H1 (cell line): ENCODE measurements around the gene UGT1A10.

ENCODE experiments used
- CBX8 ChIP-seq: fragments of 300-800, 300-1000 bp; sonication (generic); IDR thresholded peaks from 2 replicates; pipeline ENCODE4 v1.7.1; 2016; ENCODE audit warnings: low read depth, low read length, borderline replicate concordance
- CTCF ChIP-seq, 3 experiments: IDR thresholded peaks; 1 replicate in 2 of 3; 2 replicates in 1 of 3; pipeline versions ENCODE4 v1.5.1 to v1.6.1; 2011; ENCODE audit warnings: low read length in 3 of 3, mild to moderate bottlenecking in 3 of 3, inconsistent platforms in 2 of 3, low read depth in 1 of 3, moderate library complexity in 1 of 3; ENCODE audit not compliant: insufficient read depth in 1 of 3; ENCODE audit errors: control extremely low read depth in 1 of 3
- GABPA ChIP-seq: IDR thresholded peaks from 2 replicates; pipeline ENCODE4 v1.6.1; 2011; ENCODE audit warnings: mild to moderate bottlenecking, low read length, moderate library complexity, borderline replicate concordance; ENCODE audit not compliant: insufficient read depth
- POLR2A ChIP-seq, 2 experiments: IDR thresholded peaks; 1 replicate in 1 of 2; 2 replicates in 1 of 2; pipeline ENCODE4 v1.6.1; 2011; ENCODE audit warnings: low read depth in 2 of 2, low read length in 2 of 2, mild to moderate bottlenecking in 2 of 2; ENCODE audit errors: control extremely low read depth in 1 of 2
- POLR2AphosphoS5 ChIP-seq: IDR thresholded peaks from 2 replicates; pipeline ENCODE4 v1.6.1; 2011; ENCODE audit warnings: low read depth, low read length
- SIN3A ChIP-seq, 2 experiments: IDR thresholded peaks in 1 of 2; conservative IDR thresholded peaks in 1 of 2; 2 replicates each; pipeline ENCODE4 v1.6.1; 2011 to 2012; ENCODE audit warnings: low read length in 2 of 2, improper control_type of control experiment in 1 of 2, low read depth in 1 of 2, mild to moderate bottlenecking in 1 of 2

GRCh38 chr2:233707940-233708644 is 71.8 kb downstream of the UGT1A10 start:
- TF ChIP-seq POLR2AphosphoS5 (no peak), SIN3A (conservative IDR thresholded peaks at IDR 0.05 in 1 of 2, IDR thresholded peaks at IDR 0.05 in 1 of 2; ENCODE audit: low read depth in 1 of 2, low read length in 2 of 2) (no peak), POLR2A (IDR thresholded peaks at IDR 0.05; ENCODE audit: control extremely low read depth in 1 of 2, low read depth in 2 of 2, low read length in 2 of 2) (no peak), CBX8 (no peak), CTCF (IDR thresholded peaks at IDR 0.05; ENCODE audit: control extremely low read depth in 1 of 3, insufficient read depth in 1 of 3, low read depth in 1 of 3, low read length in 3 of 3) (no peak), GABPA (no peak)
